Endometrial microvascular endothelial cells (primary cell): ENCODE measurements around the gene GZMM. TPM values are rescaled to one million over a fixed set of nuclear protein-coding genes. Genes with fewer than 3 reads are reported as not detected.

Experiments
- in situ Hi-C: cut with HindIII; loops from 2 replicates; pipeline ENCODE4 v1.10.0; 2017; ENCODE audit warnings: low sequenced_read_pairs, low pct_unique_long_range_greater_than_20kb; ENCODE audit errors: inconsistent ontology term
- total RNA-seq: library from RNA; depleted of rRNA; stranded (reverse); fragments of >200 nt; gene quantifications from one replicate; pipeline ENCODE4 v1.2.3, GENCODE V29; 2015; ENCODE audit errors: inconsistent ontology term

The GZMM gene
- total RNA-seq = not detected

DNA sequence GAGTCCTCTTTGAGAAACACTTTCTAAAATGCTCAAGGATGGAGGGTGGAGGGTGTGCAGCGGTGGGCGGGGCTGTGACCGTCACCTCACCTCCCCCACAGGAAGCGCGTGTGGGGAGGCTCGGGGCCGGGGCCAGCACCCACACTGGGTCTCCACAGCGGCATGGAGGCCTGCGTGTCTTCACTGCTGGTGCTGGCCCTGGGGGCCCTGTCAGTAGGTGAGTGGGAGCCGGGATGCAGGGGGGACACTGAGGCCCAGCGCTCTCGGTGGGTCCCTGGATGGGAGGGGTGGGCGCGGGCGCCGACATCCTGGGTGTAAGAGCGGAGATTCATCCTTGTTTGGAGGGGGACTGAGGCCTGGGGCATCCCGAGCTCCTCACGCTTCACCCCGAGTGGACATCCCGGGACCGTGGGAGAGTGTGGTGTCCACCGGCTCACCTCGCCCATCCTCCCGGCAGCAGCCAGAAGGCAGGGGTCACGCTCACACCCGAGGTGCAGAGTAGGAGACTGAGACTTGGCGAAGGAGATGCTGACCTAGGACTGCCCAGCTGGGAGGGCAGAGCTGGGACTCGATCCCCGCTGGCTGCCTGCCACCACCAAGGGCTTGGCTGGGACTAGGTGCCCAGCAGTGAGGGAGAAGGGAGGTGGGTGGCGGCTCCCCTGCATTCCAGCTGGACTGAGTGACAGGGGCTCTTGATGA, at the start of gene GZMM:
TSS of gene GZMM (plus strand) at position 144 of the 699 bp plus-strand sequence. CDS start at position 163, 19 bp downstream.
- in situ Hi-C loops = no loop called here

DNA sequence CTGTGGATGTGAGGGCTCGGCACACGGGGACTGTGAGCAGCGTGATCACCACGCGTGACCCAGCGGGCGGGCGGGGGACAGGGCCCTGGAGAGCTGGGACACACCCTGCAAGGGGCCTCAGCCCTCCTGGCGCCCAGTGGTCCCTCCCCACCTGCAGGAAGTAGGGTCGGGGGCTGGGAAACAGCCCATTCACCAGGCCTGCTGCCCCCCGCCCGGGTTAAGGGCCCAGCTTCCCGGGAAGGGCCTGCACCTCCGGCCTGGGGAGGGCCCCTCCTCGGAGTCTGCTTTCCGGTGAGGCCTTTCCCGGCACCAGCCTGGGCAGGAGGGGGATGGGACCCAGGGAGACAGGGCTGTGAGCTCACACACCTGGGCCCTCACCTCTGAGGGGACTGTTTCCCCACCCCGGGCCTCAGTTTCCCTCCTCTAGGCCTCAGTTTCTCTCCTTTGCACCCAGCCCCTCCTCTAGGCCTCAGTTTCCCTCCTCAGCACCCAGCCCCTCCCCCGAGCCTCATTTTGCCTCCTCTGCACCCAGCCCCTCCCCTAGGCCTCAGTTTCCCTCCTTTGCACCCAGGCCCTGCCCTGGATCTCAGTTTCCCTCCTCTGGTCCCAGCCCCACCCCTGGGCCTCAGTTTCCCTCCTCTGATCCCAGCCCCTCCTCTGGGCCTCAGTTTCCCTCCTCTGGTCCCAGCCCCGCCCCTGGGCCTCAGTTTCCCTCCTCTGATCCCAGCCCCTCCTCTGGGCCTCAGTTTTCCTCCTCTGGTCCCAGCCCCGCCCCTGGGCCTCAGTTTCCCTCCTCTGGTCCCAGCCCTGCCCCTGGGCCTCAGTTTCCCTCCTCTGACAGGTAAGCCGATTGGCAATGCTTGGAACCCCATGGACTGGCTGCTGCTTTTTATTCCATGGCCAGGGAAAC, 49.4 kb upstream of the GZMM start:
- in situ Hi-C loops = no loop called here

DNA sequence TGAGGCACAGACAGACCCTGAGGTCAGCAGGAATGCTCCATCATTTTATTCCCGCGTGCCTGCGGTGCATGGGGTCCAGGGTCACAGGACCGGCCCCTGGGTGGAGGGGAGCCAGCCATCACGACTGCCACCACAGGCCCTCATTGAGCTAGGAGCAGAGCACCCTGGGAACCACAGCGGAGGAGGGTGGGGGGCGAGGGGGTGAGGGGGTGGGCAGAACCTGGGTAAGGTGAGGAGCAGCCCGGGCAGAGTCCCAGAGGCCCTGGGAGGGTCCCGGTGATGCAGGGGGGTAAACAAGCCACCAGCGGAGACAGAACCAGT, 48.8 kb upstream of the GZMM start:
- in situ Hi-C loops = no loop called here

DNA sequence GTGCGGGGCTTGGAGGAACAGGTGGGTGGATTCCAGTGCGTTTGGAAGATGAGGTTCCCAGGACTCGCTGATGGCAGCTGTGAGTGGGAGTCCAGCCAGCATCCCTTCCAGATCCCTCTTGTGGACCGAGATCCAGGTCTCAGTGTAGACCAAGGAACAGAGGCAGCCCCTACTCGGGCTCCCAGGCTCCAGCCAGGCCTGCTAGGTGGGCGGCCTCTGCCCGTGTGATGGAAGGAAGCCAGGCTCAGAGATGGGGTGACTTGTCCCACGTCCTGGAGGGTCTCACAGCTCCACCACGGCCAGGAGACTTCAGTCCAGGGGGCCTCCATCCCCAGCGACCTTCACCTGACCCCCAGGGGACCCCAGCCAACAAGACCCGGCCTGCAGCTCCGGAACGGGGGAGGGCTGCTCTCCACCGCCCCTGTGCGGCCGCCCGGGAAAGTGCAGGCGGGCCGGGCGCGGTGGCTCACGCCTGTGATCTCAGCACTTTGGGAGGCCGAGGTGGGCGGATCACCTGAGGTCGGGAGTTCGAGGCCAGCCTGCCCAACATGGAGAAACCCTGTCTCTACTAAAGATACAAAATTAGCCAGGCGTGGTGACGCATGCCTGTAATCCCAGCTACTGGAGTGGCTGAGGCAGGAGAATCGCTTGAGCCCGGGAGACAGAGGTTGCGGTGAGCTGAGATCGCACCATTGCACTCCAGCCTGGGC, 48.3 kb upstream of the GZMM start:
- in situ Hi-C loops = no loop called here

DNA sequence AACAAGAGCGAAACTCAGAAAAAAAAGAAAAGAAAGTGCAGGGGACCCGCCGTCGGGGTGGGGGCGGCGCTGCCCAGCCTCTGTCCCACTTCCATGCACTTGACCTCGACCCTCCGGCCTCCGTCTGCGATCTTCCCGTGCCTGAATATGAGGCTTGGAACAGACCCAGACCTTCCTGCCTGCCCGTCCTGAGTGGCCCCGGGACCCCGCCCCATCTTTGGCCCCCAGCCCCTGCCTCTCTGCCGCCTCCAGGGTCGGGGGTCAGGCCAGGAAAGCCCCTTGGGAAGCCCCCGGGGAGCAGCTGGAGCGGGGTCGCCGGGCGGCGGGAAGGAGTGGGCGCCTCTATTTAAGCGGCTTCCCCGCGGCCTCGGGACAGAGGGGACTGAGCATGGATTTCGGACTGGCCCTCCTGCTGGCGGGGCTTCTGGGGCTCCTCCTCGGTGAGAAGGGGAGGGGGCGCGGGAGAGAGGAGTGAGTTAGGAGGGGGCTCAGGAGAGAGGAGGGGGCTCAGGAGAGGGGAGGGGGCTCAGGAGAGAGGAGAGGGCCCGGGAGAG, 47.7 kb upstream of the GZMM start, which contains the start of gene MADCAM1:
TSS of gene MADCAM1 (plus strand) at position 375 of the 554 bp plus-strand sequence. CDS start at position 389, 14 bp downstream.
- in situ Hi-C loops = no loop called here

DNA sequence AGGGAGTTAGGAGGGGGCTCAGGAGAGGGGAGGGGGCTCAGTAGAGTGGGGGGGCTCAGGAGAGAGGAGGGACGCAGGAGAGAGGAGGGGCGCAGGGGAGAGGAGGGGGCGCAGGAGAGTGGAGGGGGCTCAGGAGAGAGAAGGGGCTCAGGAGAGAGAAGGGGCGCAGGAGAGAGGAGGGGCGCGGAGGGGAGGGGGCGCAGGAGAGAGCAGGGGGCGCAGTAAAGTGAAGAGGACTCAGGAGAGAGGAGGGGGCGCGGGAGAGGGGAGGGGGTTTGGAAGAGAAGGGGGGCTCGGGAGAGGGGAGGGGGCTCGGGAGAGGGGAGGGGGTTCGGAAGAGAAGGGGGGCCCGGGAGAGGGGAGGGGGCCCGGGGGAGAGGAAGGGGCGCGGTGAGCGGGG, 46.9 kb upstream of the GZMM start:
- in situ Hi-C loops = no loop called here

DNA sequence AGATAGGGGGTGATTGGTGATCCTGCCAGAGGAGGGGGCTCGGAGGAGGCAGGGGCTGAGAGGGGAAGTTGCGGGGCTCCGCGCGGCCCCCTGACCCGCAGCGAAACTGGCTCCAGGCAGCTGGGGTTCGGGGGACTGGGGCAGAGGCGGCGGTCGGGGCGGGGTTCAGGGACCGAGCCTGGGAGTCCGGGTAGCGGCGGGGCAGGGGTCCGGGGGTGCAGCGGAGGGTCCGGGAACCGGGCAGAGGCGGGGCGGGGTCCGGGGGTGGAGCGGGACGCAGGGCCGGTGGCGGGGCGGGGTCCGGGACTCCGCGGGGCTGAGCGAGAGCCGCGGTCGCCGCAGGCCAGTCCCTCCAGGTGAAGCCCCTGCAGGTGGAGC, 46.4 kb upstream of the GZMM start:
- in situ Hi-C loops = no loop called here

DNA sequence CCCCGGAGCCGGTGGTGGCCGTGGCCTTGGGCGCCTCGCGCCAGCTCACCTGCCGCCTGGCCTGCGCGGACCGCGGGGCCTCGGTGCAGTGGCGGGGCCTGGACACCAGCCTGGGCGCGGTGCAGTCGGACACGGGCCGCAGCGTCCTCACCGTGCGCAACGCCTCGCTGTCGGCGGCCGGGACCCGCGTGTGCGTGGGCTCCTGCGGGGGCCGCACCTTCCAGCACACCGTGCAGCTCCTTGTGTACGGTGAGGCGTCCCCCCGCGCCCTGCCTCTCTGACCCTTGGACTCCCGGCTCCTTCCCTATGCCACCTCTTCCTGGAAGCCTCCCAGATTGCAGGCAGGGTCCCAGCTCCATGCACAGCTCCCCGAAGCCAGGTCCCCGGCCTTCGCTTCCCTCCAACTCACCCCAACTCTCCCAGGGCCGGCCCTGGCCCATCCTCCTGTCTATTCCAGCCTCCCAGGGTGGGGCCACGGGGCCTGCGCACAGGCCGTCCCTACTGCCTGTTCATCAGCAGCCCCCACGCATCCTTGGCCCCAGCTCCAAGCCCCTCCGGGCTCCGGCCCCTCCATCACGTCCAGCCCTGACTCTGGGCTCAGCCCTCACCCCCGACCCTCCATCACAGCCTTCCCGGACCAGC, 45.9 kb upstream of the GZMM start:
- in situ Hi-C loops = no loop called here

DNA sequence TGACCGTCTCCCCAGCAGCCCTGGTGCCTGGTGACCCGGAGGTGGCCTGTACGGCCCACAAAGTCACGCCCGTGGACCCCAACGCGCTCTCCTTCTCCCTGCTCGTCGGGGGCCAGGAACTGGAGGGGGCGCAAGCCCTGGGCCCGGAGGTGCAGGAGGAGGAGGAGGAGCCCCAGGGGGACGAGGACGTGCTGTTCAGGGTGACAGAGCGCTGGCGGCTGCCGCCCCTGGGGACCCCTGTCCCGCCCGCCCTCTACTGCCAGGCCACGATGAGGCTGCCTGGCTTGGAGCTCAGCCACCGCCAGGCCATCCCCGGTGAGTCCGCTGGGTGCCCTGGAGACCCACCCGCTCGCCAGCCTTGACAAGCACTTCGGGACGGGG, 45.4 kb upstream of the GZMM start:
- in situ Hi-C loops = no loop called here

DNA sequence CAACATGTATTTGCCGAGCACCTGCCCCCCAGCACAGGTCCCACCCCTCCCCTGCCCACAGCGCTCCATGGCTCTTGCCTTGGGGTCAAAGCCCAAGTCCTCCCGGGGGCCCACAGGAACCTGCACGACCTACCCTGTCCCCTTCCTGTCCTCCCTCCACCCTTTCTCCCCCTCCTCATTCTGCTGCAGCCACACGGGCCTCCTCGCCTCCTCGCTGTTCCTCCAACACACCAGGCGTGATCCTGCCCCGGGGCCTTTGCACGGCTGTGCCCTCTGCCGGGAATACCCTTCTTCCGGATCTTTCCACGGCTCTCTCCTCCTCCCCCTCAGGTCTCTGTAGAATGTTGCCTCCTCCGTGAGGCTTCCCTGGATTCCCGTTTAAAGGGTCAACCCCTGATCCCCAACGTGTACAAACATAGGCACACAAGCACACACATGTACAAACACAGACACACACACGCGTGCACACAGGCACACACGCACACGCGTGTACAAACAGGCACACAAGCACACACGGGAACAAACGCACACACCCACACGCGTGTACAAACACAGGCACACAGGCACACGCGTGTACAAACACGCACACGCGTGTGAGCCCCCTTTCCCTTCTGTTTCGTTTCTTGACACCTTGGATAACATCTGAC, 44.8 kb upstream of the GZMM start:
- in situ Hi-C loops = no loop called here

DNA sequence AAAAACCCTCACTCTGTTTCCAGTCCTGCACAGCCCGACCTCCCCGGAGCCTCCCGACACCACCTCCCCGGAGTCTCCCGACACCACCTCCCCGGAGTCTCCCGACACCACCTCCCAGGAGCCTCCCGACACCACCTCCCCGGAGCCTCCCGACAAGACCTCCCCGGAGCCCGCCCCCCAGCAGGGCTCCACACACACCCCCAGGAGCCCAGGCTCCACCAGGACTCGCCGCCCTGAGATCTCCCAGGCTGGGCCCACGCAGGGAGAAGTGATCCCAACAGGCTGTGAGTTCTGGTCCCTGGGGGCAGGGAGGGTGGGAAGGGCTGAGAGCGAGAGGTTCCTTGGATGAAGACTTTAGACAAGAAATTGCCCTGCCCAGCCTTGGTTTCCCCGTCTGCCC, 42.2 kb upstream of the GZMM start:
- in situ Hi-C loops = no loop called here

DNA sequence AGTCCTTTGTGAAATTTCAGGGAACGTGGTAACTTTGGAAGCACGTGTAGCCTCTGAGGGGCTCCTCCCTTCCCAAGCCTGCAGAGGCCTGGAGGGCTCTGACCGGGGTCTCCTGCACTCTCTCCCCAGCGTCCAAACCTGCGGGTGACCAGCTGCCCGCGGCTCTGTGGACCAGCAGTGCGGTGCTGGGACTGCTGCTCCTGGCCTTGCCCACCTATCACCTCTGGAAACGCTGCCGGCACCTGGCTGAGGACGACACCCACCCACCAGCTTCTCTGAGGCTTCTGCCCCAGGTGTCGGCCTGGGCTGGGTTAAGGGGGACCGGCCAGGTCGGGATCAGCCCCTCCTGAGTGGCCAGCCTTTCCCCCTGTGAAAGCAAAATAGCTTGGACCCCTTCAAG, 39.2 kb upstream of the GZMM start:
- in situ Hi-C loops = no loop called here

DNA sequence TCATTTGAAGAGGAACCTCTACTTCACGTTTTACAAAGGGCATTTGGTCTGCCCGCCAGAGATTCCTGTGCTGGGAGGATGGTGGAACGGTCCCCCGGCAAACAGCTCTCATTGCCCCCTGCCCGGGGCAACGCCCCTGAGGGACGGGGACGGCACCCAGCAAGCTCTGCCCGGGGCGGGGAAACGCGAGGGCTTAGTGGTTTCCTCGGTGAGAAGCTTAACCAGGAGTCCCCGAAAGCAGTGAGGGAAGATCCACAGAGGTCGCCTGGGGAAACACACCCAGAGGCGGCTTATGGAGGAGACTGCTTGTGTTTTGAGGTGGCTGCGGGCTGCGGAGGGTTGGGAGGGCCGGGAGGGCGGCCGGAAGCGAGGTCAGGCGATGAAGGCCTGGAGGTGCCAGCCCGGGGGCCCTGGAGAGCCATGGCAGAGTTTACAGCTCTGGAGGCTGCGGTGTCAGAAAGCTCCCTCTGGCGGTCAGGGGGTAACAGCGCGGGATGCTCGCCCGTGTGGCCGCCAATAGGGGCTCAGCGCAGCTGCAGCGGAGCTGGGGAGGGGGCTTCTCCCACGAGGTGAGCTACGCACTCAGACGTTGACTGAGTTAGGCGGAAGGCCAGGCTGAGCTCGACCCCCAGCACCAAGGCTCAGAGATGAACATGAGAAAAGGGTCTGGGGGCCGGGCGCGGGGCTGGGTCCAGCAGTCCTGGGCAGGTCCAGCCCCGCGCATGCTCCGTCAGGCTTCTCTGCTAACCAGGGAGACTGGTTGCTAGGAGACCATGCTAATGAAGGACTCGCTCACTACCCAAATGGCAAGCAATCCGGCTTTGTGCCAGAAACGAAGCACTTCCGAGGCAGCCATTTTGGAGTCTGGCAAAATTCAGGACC, 37.2 kb upstream of the GZMM start:
- in situ Hi-C loops = no loop called here

DNA sequence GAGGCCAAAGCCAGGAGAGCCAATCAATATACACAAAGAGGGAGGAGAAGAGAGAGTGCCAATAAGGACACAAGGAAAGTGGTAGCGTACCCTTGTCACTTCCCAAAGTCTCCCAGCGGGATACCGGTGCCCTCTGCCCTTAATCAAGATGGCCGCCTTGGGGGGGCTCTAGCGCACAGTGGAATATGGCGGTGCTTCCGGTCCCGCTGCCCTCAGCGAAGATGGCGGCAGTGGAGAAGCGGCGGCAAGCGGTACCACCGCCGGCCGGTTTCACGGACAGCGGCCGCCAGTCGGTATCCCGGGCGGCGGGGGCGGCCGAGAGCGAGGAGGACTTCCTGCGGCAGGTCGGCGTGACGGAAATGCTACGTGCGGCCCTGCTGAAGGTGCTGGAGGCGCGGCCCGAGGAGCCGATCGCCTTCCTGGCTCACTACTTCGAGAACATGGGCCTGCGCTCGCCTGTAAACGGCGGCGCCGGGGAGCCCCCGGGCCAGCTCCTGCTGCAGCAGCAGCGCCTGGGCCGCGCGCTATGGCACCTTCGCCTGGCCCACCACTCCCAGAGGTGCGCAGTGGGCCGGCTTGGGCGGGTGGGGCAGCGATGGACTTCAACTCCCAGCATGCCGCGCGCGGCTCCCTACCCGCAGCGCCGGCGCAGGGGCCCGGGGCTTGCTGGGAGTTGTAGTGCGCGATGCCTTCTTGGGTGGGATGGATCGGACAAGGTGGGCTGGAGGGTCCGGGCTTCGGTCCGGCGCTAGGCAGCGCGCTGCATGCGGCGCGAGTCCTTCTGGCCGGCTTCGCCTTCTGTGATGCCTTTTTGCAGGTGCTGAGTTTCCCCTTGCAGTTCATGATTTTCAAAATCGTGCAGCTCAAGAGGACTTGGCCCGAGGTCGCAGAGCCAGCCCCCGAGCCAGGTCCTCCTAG, 36.3 kb upstream of the GZMM start, which contains the start of gene TPGS1:
TSS of gene TPGS1 (plus strand) at position 212 of the 918 bp plus-strand sequence. CDS start at position 222, 10 bp downstream.
- in situ Hi-C loops = no loop called here

DNA sequence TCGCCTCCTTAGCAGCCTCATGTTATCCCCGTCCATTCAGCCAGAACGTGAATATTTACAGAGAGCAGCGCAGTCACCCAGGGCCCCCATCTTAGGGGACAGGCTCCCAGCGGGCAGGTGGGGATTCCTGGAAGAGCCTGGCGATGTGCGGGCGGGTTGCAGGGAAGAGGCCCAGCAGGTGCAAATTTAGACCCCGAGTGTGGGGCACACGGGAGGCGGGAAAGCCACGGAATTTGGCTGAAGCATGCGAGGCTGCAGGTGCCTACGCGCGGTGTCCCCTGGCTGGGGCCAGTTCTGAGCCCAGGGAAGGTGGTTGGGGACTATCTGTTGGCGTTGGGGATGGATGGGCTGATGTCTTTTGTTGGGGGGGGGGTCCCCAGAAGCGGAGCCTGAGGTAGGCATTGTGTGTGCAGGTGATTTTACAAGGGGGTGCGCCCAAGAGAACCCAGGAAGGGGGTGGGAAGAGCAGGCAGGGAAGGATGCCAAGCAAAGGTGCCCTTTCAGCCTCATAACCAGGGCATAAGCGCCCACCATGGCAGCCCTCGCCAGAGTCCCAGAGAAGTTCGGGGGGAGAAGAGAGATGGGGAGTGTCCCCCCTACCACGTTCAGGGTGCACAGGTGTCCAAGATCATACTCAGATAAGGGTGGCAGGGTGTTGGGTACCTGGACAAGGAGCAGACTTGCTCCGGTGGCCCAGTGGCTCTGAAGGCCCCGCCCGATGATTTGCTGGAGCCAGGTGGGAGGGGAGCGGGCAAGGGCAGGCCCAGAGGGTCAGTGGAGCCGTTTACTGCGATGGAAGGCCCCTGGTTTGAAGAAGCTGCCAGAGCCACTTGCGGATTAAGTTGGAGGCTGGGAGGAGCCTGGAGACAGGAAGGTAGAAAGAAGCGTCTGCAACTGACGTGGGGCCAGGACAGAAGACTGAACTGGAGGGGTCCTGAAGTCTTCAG, 35.4 kb upstream of the GZMM start:
- in situ Hi-C loops = no loop called here
